GM12873 (cell line): ENCODE measurements around the gene ITGA8.

ENCODE experiments used
- CTCF ChIP-seq: IDR thresholded peaks from 2 replicates; pipeline ENCODE4 v1.5.1; 2012; ENCODE audit warnings: low read depth, mild to moderate bottlenecking, moderate library complexity, low read length, control low read depth; ENCODE audit not compliant: insufficient read depth; ENCODE audit errors: missing control alignments

Gene ITGA8

DNA sequence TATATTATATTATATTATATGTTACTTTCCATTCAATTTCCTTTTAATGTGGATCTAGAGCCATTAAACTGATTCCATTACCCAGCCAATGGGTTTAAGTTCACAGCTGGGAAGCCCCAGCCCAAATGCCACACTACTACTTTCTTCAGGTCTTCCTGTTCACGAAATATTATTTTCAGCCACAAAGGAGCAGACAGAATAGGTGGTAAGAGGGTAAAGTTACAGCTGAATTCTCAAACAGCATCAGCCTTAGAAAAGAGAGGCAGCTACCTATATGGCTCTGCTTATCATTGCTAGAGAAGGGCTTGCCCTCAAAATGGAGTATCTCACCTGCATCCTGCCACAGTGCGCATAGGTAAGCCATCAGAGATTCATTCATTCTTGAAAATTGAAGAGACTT, 128.3 kb downstream of the ITGA8 start:
- no peak for TF ChIP-seq CTCF

DNA sequence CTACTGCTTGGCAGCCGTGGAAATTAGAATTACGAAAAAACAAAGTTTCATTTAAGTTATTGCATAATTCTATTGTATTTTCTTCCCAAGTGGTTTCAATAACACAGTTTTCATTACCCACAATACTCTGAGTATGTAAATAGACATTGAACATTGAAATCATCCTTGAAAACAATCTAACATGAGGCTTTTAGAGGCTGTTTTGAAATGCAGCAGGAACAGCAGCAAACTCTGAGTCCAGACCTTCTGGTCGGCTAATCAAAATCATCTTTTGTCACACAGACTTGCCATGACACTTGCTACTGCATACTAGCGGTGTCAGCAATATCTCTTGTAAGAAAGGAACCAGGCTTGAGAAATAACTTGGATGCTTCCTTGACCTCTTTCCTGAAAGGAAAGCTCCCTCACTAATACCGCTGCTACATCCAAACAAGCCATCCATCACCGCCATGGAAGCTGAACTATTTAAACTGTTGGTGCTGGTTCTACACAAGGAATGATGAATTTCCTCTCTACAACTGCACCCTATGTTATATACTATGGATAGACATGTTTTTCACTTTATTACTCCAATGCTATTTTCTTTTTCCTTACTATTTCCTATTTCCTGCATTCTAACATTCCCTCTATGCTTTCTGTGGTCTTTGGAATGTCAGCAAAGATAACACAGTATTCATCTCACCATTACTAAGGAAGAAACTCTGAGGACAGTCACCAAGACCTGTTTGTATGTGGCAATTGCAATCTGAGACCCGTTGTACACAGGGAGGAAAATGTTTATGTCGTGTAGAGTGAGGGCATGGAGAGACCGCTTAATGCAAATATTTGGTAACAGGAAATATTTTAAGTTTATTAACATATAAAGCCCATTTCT, 130.8 kb downstream of the ITGA8 start:
- TF ChIP-seq CTCF: no peak

DNA sequence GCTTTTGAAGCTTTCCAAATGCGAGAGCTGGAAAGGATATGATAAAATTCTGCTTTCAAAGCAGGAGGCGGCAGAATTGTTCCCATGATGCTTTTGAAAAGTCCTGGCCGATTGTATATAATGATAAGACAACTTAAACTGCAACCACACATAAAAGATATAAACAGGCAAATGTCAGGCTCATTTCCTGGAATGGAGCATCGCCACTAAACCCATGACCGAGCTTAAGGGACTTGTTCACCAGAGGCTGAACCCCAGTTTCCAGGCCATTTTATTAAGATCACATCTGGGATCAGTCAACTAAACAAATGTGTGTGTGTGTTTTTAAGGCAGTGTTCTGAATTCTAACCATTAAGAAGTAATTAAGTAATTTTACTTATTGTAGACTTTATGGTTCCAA, 131.6 kb downstream of the ITGA8 start:
- TF ChIP-seq CTCF: no peak

DNA sequence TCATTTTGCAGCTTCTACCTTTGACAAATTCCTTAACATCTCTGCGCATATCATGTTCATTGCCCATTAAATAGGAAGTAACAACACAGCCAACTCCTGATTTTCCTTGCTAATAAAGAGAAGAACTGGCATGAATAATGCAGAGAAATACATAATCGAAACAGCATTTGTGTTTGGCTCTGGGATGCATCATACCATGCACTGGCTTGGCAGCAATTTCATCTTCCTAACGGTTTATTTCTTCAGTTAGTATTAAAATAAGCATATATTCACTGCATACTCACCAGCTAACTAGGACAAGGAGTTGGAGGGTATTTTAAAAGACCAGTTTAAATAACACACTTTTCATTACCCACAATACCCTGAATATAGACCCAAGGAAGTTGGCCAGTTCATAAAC, 132.5 kb downstream of the ITGA8 start:
- TF ChIP-seq CTCF: no peak

GRCh38 chr10:15585303-15585715, 134.4 kb downstream of the ITGA8 start:
- TF ChIP-seq CTCF: peak; percentile 82

DNA sequence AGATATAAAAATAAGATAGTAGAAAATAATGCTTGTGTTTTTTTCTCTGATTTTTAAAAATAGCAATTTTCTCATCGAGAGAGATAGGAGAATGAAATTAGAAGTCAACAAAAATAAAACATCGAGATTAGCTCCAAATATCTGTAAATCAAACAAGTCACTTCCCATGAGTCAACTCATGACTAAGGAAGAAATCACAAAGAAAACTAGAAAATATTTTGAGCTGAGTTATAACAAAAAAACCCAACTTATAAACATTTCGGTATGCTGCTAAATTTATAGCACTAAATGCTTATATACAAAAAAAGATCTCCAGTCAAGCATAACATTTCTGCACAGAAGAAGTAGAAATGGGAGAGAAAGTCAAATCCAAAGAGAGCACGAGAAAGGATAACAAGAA, 140.1 kb downstream of the ITGA8 start:
- TF ChIP-seq CTCF: no peak

GRCh38 chr10:15572531-15573045, 147.1 kb downstream of the ITGA8 start:
- no peak for TF ChIP-seq CTCF
